GM12875 (cell line): Measurements from ENCODE around the gene DCBLD2.

Experiments
- H3K4me3 ChIP-seq: one replicate; pipeline ENCODE4 v1.5.1; 2011; ENCODE audit warnings: low read depth, low read length, control low read depth
- CTCF ChIP-seq: IDR thresholded peaks from 2 replicates; pipeline ENCODE4 v1.5.1; 2011; ENCODE audit warnings: low read depth, mild to moderate bottlenecking, control low read depth, inconsistent platforms, low read length, moderate library complexity, borderline replicate concordance; ENCODE audit not compliant: insufficient read depth

The DCBLD2 gene

DNA sequence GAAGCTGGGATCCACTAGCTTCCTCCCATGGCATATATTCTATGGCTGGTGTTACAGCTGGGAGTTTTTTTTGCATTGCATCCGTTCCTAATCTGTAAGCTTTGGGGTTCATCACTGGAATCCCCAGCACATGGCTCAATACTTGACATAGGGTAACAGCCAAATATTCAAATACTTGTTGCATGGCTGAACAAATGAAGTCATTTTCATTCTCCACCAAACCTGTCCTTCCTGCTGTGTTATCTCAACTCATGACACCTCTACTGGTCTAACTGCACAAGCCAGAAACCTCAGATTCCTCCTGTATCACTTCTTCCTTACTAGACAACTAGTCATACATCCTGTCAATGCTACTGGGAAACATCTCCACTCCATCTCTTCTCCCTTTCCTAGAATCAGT, 95.0 kb downstream of the DCBLD2 start:
- H3K4me3 ChIP-seq: no peak overlapping the region
- TF ChIP-seq CTCF: no peak

DNA sequence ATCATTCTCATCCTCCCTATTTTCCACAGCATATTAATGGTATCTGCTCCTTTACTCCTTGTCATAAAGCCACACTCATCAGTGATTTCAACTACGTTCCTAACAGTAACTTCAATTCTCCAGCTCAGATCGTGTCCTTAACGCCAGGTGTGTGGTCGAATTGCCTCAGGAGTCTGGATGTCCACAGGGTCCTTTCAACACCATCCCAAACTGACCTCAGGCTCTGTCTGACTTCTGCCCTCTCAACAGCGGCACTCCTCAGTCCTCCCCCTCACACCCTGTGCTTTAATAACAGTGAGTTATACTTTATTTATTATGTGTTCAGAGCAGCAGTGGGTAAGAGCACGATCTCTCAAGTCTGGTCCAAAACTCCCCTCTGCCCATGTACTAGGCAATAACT, 95.9 kb downstream of the DCBLD2 start:
- no peak overlapping the region for H3K4me3 ChIP-seq
- TF ChIP-seq CTCF: no peak

DNA sequence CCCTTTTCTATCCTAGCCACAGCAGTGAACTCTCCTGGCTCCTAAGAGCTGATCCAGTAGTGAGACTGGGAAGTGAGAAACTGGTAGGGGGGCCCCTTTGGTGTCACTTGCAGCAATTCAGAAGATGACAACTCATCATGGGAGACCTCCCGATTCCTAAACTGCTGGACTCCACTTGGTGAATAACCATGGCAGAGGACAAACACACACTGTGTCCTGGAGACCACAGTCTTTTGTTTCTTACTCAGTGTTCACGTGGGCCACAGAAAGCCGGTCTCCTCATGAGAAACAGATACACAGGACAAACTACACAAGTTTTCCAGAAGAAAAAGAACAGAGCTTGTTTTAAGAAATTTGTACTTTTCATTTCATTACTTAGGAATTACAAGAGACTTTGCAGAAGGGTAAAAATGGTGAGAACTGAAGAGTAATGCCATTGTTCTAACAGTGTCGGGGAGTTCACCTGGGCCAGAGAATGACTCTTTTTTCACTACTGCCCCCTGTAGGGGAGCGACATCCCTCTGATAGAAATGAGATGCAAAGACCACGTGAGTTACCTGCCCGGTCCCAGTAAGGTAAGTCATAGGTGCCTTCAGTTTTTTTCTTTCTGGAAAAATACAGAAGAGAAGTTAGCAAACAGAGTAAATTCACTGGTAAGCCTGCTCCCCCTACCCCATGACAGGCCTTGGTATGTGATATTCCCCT, 100.3 kb downstream of the DCBLD2 start:
- H3K4me3 ChIP-seq: no peak overlapping the region
- 0 out of 2 replicates have a peak, but pooled peaks have one; percentile 8 for TF ChIP-seq CTCF

DNA sequence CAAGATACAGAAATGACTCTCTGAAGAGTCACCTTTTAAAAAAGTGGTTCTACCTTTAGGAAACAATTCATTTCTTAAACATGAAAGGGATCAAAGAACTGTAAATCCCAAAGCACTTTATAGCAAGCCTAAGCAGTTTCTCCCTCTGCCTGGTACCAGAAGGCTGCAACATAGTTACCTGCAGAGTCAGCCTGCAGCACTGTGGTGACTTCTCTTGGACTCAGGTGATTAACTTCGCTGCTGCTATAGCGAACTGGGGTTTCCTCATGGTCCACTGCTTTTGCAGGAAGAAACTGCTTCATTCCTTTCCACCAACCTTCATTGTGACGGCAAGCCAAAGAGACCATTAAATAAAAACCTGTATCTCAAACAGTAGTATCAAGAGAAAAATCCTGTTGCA, 101.1 kb downstream of the DCBLD2 start:
- no peak overlapping the region for H3K4me3 ChIP-seq
- no peak for TF ChIP-seq CTCF

DNA sequence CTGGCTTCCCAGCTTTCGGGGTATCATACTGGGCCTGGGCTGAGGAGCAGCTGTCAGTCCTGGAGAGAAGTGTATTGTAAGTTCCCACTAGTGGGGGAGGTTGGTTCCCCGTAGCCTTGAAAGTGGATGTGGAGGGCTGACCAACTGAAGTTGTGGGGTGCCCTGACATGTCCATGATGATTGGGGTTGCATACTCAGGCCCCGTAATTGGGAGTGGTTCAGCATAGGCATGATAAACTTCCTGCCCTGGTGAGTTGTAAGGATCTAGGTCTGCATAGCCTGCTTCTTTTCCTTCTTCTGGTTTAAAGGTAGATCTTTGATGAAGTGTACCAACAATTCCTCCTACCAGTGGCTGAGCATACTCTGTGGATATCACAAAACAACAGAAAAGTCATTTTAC, 102.0 kb downstream of the DCBLD2 start:
- no peak for TF ChIP-seq CTCF
- no peak overlapping the region for H3K4me3 ChIP-seq

DNA sequence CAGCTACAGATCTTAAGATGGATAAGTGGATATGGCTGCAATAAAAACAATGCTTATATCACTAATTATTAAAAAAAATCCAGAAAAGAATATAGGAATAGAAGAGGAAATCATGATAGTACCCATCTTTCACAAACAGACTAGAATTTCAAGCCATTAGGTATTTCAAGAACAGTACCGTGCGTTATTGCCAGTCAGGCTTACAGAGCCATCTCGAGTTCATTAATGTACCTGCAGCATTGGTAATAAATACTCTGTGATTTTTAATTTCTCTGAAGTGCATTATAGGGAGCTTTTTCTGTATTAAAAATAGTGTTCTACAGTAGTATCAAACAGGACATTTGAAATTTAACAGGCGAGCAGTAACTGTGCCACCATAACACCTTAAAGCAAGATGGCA, 102.7 kb downstream of the DCBLD2 start:
- H3K4me3 ChIP-seq: no peak overlapping the region
- 0 out of 2 replicates have a peak, but pooled peaks have one; percentile 7 for TF ChIP-seq CTCF

DNA sequence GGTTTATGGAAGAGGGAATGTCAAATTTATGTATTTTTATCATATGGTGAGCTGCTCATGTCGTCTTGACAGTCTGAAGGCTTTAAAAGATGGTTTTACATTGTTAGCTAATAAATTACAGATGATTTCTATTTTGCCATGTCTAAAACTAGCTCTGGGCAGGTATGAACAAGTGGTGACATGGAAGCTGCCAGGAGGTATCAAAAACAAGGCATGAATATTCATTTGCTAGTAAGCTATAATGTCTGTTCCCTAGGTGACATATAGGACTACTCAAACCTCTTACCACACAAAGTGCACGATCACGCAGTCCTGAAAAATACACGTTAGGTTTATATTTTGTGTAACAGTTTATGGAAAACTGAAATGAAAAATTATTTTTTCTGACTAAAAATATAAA, 103.6 kb downstream of the DCBLD2 start:
- no peak for TF ChIP-seq CTCF
- no peak overlapping the region for H3K4me3 ChIP-seq
